Loucy (cell line): ENCODE measurements around the gene ZNF608.

ENCODE experiments used
- H2AFZ ChIP-seq: fragments of 200-600 bp; sonication (generic); 2 replicates; pipeline ENCODE4 v1.6.0; 2016; ENCODE audit warnings: antibody characterized with exemption, mild to moderate bottlenecking, low read length, moderate library complexity
- H3F3A ChIP-seq: fragments of 200-600 bp; 2 replicates; pipeline ENCODE4 v1.6.0; 2016; ENCODE audit warnings: antibody characterized with exemption, low read depth, mild to moderate bottlenecking
- H3K27me3 ChIP-seq: fragments of 200-600 bp; sonication (generic); 2 replicates; pipeline ENCODE4 v1.6.1; 2014; ENCODE audit warnings: low read length, mild to moderate bottlenecking; ENCODE audit not compliant: insufficient read depth, poor library complexity, severe bottlenecking
- H3K36me3 ChIP-seq: fragments of 200-600 bp; sonication (generic); 2 replicates; pipeline ENCODE4 v1.6.1; 2016; ENCODE audit warnings: low read length; ENCODE audit not compliant: insufficient read depth
- H3K4me1 ChIP-seq: fragments of 200-600 bp; sonication (generic); 2 replicates; pipeline ENCODE4 v1.5.1; 2014; ENCODE audit warnings: low read length, mild to moderate bottlenecking; ENCODE audit not compliant: insufficient read depth, poor library complexity, severe bottlenecking
- H3K4me2 ChIP-seq: fragments of 200-600 bp; sonication (generic); 2 replicates; pipeline ENCODE4 v1.6.0; 2014; ENCODE audit warnings: antibody characterized with exemption, low read length, low read depth, mild to moderate bottlenecking; ENCODE audit not compliant: poor library complexity, severe bottlenecking
- H3K4me3 ChIP-seq: fragments of 200-600 bp; sonication (generic); 2 replicates; pipeline ENCODE4 v1.5.1; 2014; ENCODE audit warnings: low read length, mild to moderate bottlenecking, mixed read lengths; ENCODE audit not compliant: poor library complexity, severe bottlenecking
- H3K79me2 ChIP-seq: fragments of 200-600 bp; sonication (generic); 2 replicates; pipeline ENCODE4 v1.6.1; 2014; ENCODE audit warnings: low read length; ENCODE audit not compliant: insufficient read depth
- H3K9ac ChIP-seq: fragments of 200-600 bp; sonication (generic); 2 replicates; pipeline ENCODE4 v1.6.0; 2014; ENCODE audit warnings: mild to moderate bottlenecking, low read depth, low read length, moderate library complexity; ENCODE audit not compliant: poor library complexity, severe bottlenecking
- H3K9me2 ChIP-seq: fragments of 200-600 bp; sonication (generic); replicated peaks from 2 replicates; pipeline ENCODE4 v1.6.1; 2016; ENCODE audit warnings: low read depth, low read length, mixed read lengths
- H3K9me3 ChIP-seq: fragments of 200-600 bp; sonication (generic); 2 replicates; pipeline ENCODE4 v1.6.1; 2014; ENCODE audit warnings: mild to moderate bottlenecking, antibody characterized with exemption, low read length, low read depth; ENCODE audit not compliant: insufficient read depth
- H4K20me1 ChIP-seq: fragments of 200-600 bp; sonication (generic); 2 replicates; pipeline ENCODE4 v1.6.0; 2014; ENCODE audit warnings: antibody characterized with exemption, low read length, mild to moderate bottlenecking; ENCODE audit not compliant: insufficient read depth, poor library complexity, severe bottlenecking
- CTCF ChIP-seq: fragments of 200-600 bp; sonication (generic); conservative IDR thresholded peaks from 2 replicates; pipeline ENCODE4 v1.5.1; 2014; ENCODE audit warnings: mild to moderate bottlenecking, antibody characterized with exemption, low read length
- EZH2phosphoT487 ChIP-seq: fragments of 200-600 bp; IDR thresholded peaks from 2 replicates; pipeline ENCODE4 v1.6.1; 2018; ENCODE audit warnings: antibody characterized with exemption, mild to moderate bottlenecking, moderate library complexity, borderline replicate concordance

ZNF608 gene

GRCh38 chr5:124698770-124699169 lies 47.7 kb downstream of the ZNF608 start:
- Histone ChIP-seq H3K9me3 (no peaks in the 10 kb centered on the region), H3K4me2 (no peak overlapping the region), H3K4me3 (no peak overlapping the region), H4K20me1 (no peaks in the 10 kb centered on the region), H2AFZ (no peak overlapping the region), H3K27me3 (peaks cover 55% of the 10 kb centered on the region), H3F3A (no peaks in the 10 kb centered on the region), H3K9me2 (no peaks in the 10 kb centered on the region), H3K79me2 (no peaks in the 10 kb centered on the region), H3K36me3 (no peaks in the 10 kb centered on the region), H3K9ac (no peak overlapping the region), H3K4me1 (no peaks in the 10 kb centered on the region)
- no peak for TF ChIP-seq EZH2phosphoT487

- Histone ChIP-seq H3K9me3 (no peaks in the 10 kb centered on the region), H4K20me1 (no peaks in the 10 kb centered on the region), H3K9ac (no peak overlapping the region), H3F3A (no peaks in the 10 kb centered on the region), H3K4me2 (no peak overlapping the region), H3K27me3 (peaks cover 48% of the 10 kb centered on the region), H2AFZ (no peak overlapping the region), H3K4me3 (no peak overlapping the region), H3K36me3 (no peaks in the 10 kb centered on the region), H3K79me2 (no peaks in the 10 kb centered on the region), H3K4me1 (no peaks in the 10 kb centered on the region), H3K9me2 (no peaks in the 10 kb centered on the region)
- no peak for TF ChIP-seq CTCF
- TF ChIP-seq EZH2phosphoT487: no peak
These were observed 48.4 kb downstream of the ZNF608 start for GRCh38 chr5:124697933-124698591.

GRCh38 chr5:124697501-124697900 lies 48.9 kb downstream of the ZNF608 start:
- TF ChIP-seq EZH2phosphoT487 (no peak), CTCF (no peak)
- no peaks in the 10 kb centered on the region for H3K4me1 ChIP-seq
- H3K36me3 ChIP-seq: no peaks in the 10 kb centered on the region
- no peak overlapping the region for H3K9ac ChIP-seq
- peaks cover 42% of the 10 kb centered on the region for H3K27me3 ChIP-seq
- no peak overlapping the region for H3K4me2 ChIP-seq
- no peaks in the 10 kb centered on the region for H3K9me3 ChIP-seq
- no peaks in the 10 kb centered on the region for H4K20me1 ChIP-seq
- H2AFZ ChIP-seq: no peak overlapping the region
- H3K9me2 ChIP-seq: no peaks in the 10 kb centered on the region
- H3K4me3 ChIP-seq: no peak overlapping the region
- no peaks in the 10 kb centered on the region for H3F3A ChIP-seq
- no peaks in the 10 kb centered on the region for H3K79me2 ChIP-seq

- Histone ChIP-seq H3K36me3 (no peaks in the 10 kb centered on the region), H3K4me1 (no peaks in the 10 kb centered on the region)
- TF ChIP-seq CTCF (no peak), EZH2phosphoT487 (no peak)
These were observed 49.5 kb downstream of the ZNF608 start for GRCh38 chr5:124696898-124697297.

More at GRCh38 chr5:124696898-124697297, 49.5 kb downstream of the ZNF608 start:
- Histone ChIP-seq H3K4me2 (no peak overlapping the region), H3K27me3 (peaks cover 41% of the 10 kb centered on the region), H3K79me2 (no peaks in the 10 kb centered on the region), H3F3A (no peaks in the 10 kb centered on the region), H4K20me1 (no peaks in the 10 kb centered on the region), H3K9me2 (no peaks in the 10 kb centered on the region), H3K9ac (no peak overlapping the region), H2AFZ (no peak overlapping the region), H3K9me3 (no peaks in the 10 kb centered on the region), H3K4me3 (no peak overlapping the region)
